GM18873 (cell line): ENCODE measurements around the gene MAPK10.
"Not testable (repeated sequence)": the region's sequence is repeated elsewhere in the genome, so short reads cannot be mapped to it uniquely, and the experiment has no call there.

Source experiments
- ATAC-seq: cut with Tn5 transposase; IDR thresholded peaks from one replicate; pipeline ENCODE4 v1.9.1; 2021; ENCODE audit warnings: mild to moderate bottlenecking, moderate library complexity, moderate number of reproducible peaks; ENCODE audit not compliant: unreplicated experiment, low FRiP score

The MAPK10 gene

GRCh38 chr4:86117705-86118302 is 242.0 kb downstream of the MAPK10 start:
- ATAC-seq = no peak

- no peak for ATAC-seq
These were observed 245.3 kb downstream of the MAPK10 start for GRCh38 chr4:86114563-86114962.

- ATAC-seq = no peak
These were observed 251.0 kb downstream of the MAPK10 start for GRCh38 chr4:86108834-86109233.

- no peak for ATAC-seq
These were observed 251.7 kb downstream of the MAPK10 start for GRCh38 chr4:86108137-86108536.

GRCh38 chr4:86107112-86107511 is 252.7 kb downstream of the MAPK10 start:
- ATAC-seq = no peak

- no peak for ATAC-seq
These were observed 253.4 kb downstream of the MAPK10 start for GRCh38 chr4:86106475-86106874.

- no peak for ATAC-seq
These were observed 258.0 kb downstream of the MAPK10 start for GRCh38 chr4:86101841-86102240.

- no peak for ATAC-seq
These were observed 258.4 kb downstream of the MAPK10 start for GRCh38 chr4:86101410-86101809.

GRCh38 chr4:86100539-86101215 is 259.2 kb downstream of the MAPK10 start:
- no peak for ATAC-seq

- ATAC-seq = no peak
These were observed 260.5 kb downstream of the MAPK10 start for GRCh38 chr4:86099348-86099747.

GRCh38 chr4:86098691-86099090 is 261.2 kb downstream of the MAPK10 start:
- no peak for ATAC-seq

- ATAC-seq = no peak
These were observed 263.5 kb downstream of the MAPK10 start for GRCh38 chr4:86096373-86096772.

- no peak for ATAC-seq
These were observed 267.2 kb downstream of the MAPK10 start for GRCh38 chr4:86092684-86093083.

- ATAC-seq = no peak
These were observed 268.7 kb downstream of the MAPK10 start for GRCh38 chr4:86091201-86091600.

GRCh38 chr4:86089781-86090323 is 270.0 kb downstream of the MAPK10 start:
- no peak for ATAC-seq

- ATAC-seq = no peak
These were observed 270.8 kb downstream of the MAPK10 start for GRCh38 chr4:86089053-86089452.

GRCh38 chr4:86075796-86076195 is 284.1 kb downstream of the MAPK10 start:
- not testable (repeated sequence) for ATAC-seq

- ATAC-seq = no peak
These were observed 299.5 kb downstream of the MAPK10 start for GRCh38 chr4:86060341-86060740.

- no peak for ATAC-seq
These were observed 301.2 kb downstream of the MAPK10 start for GRCh38 chr4:86058621-86059020.

GRCh38 chr4:86055898-86056297 is 304.0 kb downstream of the MAPK10 start:
- no peak for ATAC-seq

GRCh38 chr4:86054286-86055032 is 305.4 kb downstream of the MAPK10 start:
- no peak for ATAC-seq
